ENCODE results near the gene CHIT1. TPM values are rescaled to one million over a fixed set of nuclear protein-coding genes. Genes with fewer than 3 reads are reported as not detected.

The CHIT1 gene
- total and polyA plus RNA-seq, 9 donors: 0.08 to 26.9 (median 0.90) TPM; not detected in 3

DNA sequence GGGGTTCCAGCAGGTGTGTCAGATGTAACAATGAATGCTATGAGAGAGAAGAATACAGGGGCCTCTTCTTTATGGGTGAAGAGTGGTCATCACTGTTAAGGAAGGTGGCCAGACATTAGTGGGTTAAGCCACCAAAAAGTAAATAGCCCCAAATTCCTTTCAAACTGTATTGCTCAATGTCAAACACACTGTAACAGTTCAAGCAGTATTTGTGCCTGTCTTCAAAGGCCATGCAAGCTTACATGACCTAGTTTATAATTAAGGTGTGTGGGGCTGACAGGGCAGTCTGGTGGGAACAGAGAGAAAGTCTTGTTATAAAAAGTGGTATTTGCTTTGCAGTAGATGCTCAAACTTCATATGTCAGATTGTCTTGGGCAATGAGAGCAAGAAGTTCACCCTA, 18.5 kb downstream of the CHIT1 start:
- no peaks in the 10 kb centered on the region for H3K4me1 ChIP-seq (ENCODE audit: insufficient read depth)
- no peak for DNase-seq
- TF ChIP-seq, protein P1, sequence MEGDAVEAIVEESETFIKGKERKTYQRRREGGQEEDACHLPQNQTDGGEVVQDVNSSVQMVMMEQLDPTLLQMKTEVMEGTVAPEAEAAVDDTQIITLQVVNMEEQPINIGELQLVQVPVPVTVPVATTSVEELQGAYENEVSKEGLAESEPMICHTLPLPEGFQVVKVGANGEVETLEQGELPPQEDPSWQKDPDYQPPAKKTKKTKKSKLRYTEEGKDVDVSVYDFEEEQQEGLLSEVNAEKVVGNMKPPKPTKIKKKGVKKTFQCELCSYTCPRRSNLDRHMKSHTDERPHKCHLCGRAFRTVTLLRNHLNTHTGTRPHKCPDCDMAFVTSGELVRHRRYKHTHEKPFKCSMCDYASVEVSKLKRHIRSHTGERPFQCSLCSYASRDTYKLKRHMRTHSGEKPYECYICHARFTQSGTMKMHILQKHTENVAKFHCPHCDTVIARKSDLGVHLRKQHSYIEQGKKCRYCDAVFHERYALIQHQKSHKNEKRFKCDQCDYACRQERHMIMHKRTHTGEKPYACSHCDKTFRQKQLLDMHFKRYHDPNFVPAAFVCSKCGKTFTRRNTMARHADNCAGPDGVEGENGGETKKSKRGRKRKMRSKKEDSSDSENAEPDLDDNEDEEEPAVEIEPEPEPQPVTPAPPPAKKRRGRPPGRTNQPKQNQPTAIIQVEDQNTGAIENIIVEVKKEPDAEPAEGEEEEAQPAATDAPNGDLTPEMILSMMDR (IDR thresholded peaks at IDR 0.05): no peak
- TF ChIP-seq POLR2A (IDR thresholded peaks at IDR 0.05): no peak
- no peaks in the 10 kb centered on the region for H3K9me3 ChIP-seq
- no peak overlapping the region for H3K27ac ChIP-seq
- intact Hi-C loops (cut with DNase I): no loop called here
- H3K4me3 ChIP-seq: no peak overlapping the region
- H3K36me3 ChIP-seq: no peaks in the 10 kb centered on the region
- H3K27me3 ChIP-seq: no peaks in the 10 kb centered on the region

DNA sequence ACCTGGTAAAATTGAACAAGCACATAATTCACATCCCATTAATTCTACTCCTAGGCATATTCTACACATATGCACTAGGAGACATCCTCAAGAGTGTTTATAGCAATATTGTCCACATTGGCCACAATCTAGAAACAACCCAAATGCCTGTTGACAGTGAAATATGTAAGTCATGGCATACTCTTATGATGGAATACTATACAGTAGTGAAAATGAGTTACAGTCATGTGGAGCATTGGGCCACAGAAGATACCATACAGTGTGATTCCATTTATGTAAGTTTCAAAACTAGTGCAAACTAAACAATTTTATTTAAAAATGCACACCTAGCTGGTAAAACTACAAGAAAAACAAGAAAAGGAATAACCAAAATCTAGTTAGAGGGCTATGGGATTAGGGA, 19.1 kb downstream of the CHIT1 start:
- TF ChIP-seq, protein P1 (IDR thresholded peaks at IDR 0.05): no peak
- TF ChIP-seq POLR2A (IDR thresholded peaks at IDR 0.05) (no peak), EP300 (IDR thresholded peaks at IDR 0.05) (no peak)
- no peaks in the 10 kb centered on the region for H3K9me3 ChIP-seq
- intact Hi-C loops (cut with DNase I): no loop called here

DNA sequence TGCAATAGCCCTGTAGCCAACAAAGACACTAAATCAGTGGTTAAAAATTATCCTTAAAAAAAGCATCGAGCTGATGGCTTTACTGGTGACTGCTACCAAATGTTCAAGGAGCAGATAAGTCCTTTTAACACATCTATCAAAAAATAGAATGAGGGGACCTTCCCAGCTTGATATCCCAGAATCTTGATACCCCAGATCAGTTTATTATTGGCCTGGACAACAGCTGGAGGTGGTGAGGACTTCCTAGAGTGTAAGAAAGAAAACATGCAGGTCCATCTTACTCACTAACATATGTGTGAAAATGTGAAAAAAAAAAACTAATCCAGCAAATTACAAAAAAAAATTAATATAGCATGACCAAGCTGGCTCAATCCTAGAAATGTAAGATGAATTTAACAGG, 21.3 kb downstream of the CHIT1 start:
- intact Hi-C loops (cut with DNase I): no loop called here
- TF ChIP-seq POLR2A (IDR thresholded peaks at IDR 0.05): no peak
- H3K27ac ChIP-seq: no peak overlapping the region
- H3K4me3 ChIP-seq: no peak overlapping the region
- 76 to 83% (median 77%) methylated on average over 1 of the region's 1 CpG for WGBS, 3 donors
- H3K27me3 ChIP-seq: no peaks in the 10 kb centered on the region
- no peaks in the 10 kb centered on the region for H3K36me3 ChIP-seq
- no peaks in the 10 kb centered on the region for H3K9me3 ChIP-seq
- DNase-seq: no peak
- no peaks in the 10 kb centered on the region for H3K4me1 ChIP-seq (ENCODE audit: insufficient read depth)

More for the DNA sequence above, 19.1 kb downstream of the CHIT1 start:
- H3K4me3 ChIP-seq: no peak overlapping the region
- no peak overlapping the region for H3K27ac ChIP-seq
- no peaks in the 10 kb centered on the region for H3K27me3 ChIP-seq
- no peak for DNase-seq
- H3K36me3 ChIP-seq: no peaks in the 10 kb centered on the region
- H3K4me1 ChIP-seq (ENCODE audit: insufficient read depth): no peaks in the 10 kb centered on the region

DNA sequence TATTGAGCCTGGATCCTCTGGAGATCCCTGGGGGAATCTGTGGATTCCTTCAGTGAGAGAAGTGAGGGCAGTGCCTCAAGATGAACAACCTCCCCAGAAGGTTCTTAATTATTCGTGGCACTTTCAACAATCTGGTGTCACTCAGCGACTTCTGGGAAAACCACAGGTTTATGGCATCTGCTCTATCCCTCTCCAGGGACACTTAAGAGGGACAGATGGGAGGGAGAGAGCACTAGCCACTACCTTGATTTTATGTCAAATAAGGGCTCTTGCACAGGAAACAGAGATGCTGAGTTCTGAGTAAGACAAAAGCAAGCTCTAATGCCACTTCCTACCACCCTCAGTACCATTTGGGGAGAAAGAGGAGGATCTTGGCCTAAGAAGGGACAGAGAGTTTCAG, 21.7 kb downstream of the CHIT1 start:
- no peak overlapping the region for H3K4me3 ChIP-seq
- no peaks in the 10 kb centered on the region for H3K27me3 ChIP-seq
- H3K27ac ChIP-seq: no peak overlapping the region
- intact Hi-C loops (cut with DNase I): no loop called here
- no peaks in the 10 kb centered on the region for H3K4me1 ChIP-seq (ENCODE audit: insufficient read depth)
- H3K9me3 ChIP-seq: no peaks in the 10 kb centered on the region
- whole genome bisulfite sequencing, 3 donors: 60 to 67% (median 65%) methylated on average over 2 of the region's 2 CpGs
- DNase-seq: no peak
- H3K36me3 ChIP-seq: no peaks in the 10 kb centered on the region
- no peak for TF ChIP-seq POLR2A (IDR thresholded peaks at IDR 0.05)
- TF ChIP-seq, protein P1 (IDR thresholded peaks at IDR 0.05): no peak

DNA sequence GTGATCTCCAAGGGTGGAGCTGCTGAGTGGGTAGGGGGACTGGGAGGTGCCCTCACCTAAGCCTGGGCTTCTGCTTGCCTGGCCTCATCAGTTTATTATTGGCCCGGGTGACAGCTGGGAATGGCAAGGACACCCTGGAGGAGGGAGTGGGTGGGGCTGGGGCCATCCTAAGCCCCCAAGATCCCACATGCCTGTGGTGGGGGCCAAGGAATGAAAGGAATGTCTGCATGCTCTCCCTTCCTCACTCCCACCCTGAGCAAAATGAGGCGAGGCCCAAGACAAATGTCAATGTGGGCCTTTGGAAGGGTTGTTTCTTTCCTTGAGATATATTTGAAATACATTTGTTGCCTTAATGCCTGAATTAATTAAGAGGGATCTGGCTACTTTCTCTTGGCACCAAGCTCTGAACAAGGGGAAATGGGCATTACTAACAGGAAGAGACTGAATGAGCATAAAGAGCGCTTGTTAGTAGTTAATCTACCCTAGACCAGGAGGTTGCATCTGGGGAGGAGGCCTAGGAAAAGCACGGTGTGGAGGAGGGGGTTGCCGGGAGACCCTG, 23.3 kb downstream of the CHIT1 start:
- WGBS, 3 donors: 60 to 68% (median 61%) methylated on average over 5 of the region's 5 CpGs
- Histone ChIP-seq H3K27ac (no peak overlapping the region), H3K4me3 (no peak overlapping the region), H3K4me1 (ENCODE audit: insufficient read depth) (no peaks in the 10 kb centered on the region), H3K9me3 (no peaks in the 10 kb centered on the region), H3K27me3 (no peaks in the 10 kb centered on the region), H3K36me3 (no peaks in the 10 kb centered on the region)
- intact Hi-C loops (cut with DNase I): no loop called here
- TF ChIP-seq EP300 (IDR thresholded peaks at IDR 0.05) (no peak), POLR2A (IDR thresholded peaks at IDR 0.05) (no peak)
- TF ChIP-seq, protein P1 (IDR thresholded peaks at IDR 0.05): no peak
- DNase-seq: no peak

Data from ovary (tissue), 9 donors.